KBM-7 (cell line): ENCODE measurements around the gene SYNDIG1.

Source experiments
- DNase-seq: peaks from one replicate; pipeline ENCODE4 v3.0.0-alpha.2; 2015
- in situ Hi-C: fragments of 300-500 bp; cut with MboI; formaldehyde crosslinking; loops from 2 replicates; pipeline ENCODE4 v1.14.3; 2020; ENCODE audit warnings: low sequenced_read_pairs, low pct_unique_long_range_greater_than_20kb, mixed read lengths

Gene SYNDIG1

GRCh38 chr20:24589381-24589780 is 120.0 kb downstream of the SYNDIG1 start:
- no peak for DNase-seq
- in situ Hi-C loops, result no loop called here

- in situ Hi-C loops, result no loop called here
- no peak for DNase-seq
Observed at GRCh38 chr20:24589815-24590177, 120.4 kb downstream of the SYNDIG1 start.

GRCh38 chr20:24590178-24590982 is 121.0 kb downstream of the SYNDIG1 start:
- DNase-seq, result no peak
- in situ Hi-C loops, result no loop called here

GRCh38 chr20:24597051-24597450 is 127.6 kb downstream of the SYNDIG1 start:
- DNase-seq, result no peak
- in situ Hi-C loops, result no loop called here

GRCh38 chr20:24598346-24598745 is 128.9 kb downstream of the SYNDIG1 start:
- no peak for DNase-seq
- in situ Hi-C loops, result no loop called here

- in situ Hi-C loops, result no loop called here
- DNase-seq, result no peak
Observed at GRCh38 chr20:24598996-24599395, 129.6 kb downstream of the SYNDIG1 start.

GRCh38 chr20:24600012-24600411 is 130.6 kb downstream of the SYNDIG1 start:
- DNase-seq, result no peak
- in situ Hi-C loops, result no loop called here

- no peak for DNase-seq
- in situ Hi-C loops, result no loop called here
Observed at GRCh38 chr20:24603454-24603853, 134.0 kb downstream of the SYNDIG1 start.

- in situ Hi-C loops, result no loop called here
- DNase-seq, result no peak
Observed at GRCh38 chr20:24604966-24605665, 135.7 kb downstream of the SYNDIG1 start.

GRCh38 chr20:24605937-24606455 is 136.6 kb downstream of the SYNDIG1 start:
- DNase-seq, result no peak
- in situ Hi-C loops, result no loop called here

- in situ Hi-C loops, result no loop called here
- DNase-seq, result no peak
Observed at GRCh38 chr20:24607402-24607801, 138.0 kb downstream of the SYNDIG1 start.

- DNase-seq, result no peak
- in situ Hi-C loops, result no loop called here
Observed at GRCh38 chr20:24608926-24609667, 139.7 kb downstream of the SYNDIG1 start.

GRCh38 chr20:24609757-24610156 is 140.3 kb downstream of the SYNDIG1 start:
- in situ Hi-C loops, result no loop called here
- DNase-seq, result no peak

- no peak for DNase-seq
- in situ Hi-C loops, result no loop called here
Observed at GRCh38 chr20:24610341-24611115, 141.1 kb downstream of the SYNDIG1 start.

GRCh38 chr20:24611360-24612140 is 142.1 kb downstream of the SYNDIG1 start:
- DNase-seq, result no peak
- in situ Hi-C loops, result no loop called here

- in situ Hi-C loops, result no loop called here
- DNase-seq, result no peak
Observed at GRCh38 chr20:24612799-24613775, 143.7 kb downstream of the SYNDIG1 start.

GRCh38 chr20:24614341-24614740 is 144.9 kb downstream of the SYNDIG1 start:
- DNase-seq, result no peak
- in situ Hi-C loops, result no loop called here
